ENCODE measurements around the gene MAP3K21.

DNA sequence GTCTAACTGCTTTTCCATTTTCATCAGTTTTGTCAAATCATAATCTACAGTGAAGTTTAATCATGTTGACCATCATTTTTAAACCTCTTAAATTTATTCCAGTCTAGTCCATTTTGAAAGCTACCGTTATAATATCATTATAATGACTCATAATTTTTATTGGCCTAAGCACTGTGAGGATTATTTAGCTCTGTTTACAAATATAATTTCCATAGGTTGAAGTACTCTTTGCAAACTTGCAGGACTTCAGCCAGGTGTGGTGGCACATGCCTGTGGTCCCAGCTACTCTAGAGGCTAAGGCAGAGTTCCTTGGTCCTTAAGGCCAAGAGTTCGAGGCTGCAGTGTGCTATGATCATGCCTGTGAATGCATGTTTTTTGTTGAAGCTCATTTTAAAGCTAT, 54.3 kb downstream of the MAP3K21 start:
- TF ChIP-seq, protein P1, sequence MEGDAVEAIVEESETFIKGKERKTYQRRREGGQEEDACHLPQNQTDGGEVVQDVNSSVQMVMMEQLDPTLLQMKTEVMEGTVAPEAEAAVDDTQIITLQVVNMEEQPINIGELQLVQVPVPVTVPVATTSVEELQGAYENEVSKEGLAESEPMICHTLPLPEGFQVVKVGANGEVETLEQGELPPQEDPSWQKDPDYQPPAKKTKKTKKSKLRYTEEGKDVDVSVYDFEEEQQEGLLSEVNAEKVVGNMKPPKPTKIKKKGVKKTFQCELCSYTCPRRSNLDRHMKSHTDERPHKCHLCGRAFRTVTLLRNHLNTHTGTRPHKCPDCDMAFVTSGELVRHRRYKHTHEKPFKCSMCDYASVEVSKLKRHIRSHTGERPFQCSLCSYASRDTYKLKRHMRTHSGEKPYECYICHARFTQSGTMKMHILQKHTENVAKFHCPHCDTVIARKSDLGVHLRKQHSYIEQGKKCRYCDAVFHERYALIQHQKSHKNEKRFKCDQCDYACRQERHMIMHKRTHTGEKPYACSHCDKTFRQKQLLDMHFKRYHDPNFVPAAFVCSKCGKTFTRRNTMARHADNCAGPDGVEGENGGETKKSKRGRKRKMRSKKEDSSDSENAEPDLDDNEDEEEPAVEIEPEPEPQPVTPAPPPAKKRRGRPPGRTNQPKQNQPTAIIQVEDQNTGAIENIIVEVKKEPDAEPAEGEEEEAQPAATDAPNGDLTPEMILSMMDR (IDR thresholded peaks at IDR 0.05), result no peak
- TF ChIP-seq EZH2 (IDR thresholded peaks at IDR 0.05), result no peak
